HepG2 (cell line): ENCODE measurements around the gene ACVR1B. TPM values are rescaled to one million over a fixed set of nuclear protein-coding genes. Genes with fewer than 3 reads are reported as not detected.

ENCODE experiments used
- CBFB ChIP-seq: sonication (generic); formaldehyde crosslinking; IDR thresholded peaks from 2 replicates; pipeline ENCODE4 v1.4.0; 2020; ENCODE audit warnings: missing genetic modification reagents
- ELF1 ChIP-seq: sonication (generic); formaldehyde crosslinking; IDR thresholded peaks from 2 replicates; pipeline ENCODE4 v1.4.0; 2020; ENCODE audit warnings: missing genetic modification reagents
- ERF ChIP-seq: IDR thresholded peaks from 2 replicates; pipeline ENCODE4 v1.6.1; 2018; ENCODE audit warnings: missing biosample characterization, missing genetic modification reagents
- GATAD2A ChIP-seq: IDR thresholded peaks from 2 replicates; pipeline ENCODE4 v1.6.1; 2016
- HIVEP1 ChIP-seq: sonication (generic); formaldehyde crosslinking; IDR thresholded peaks from 2 replicates; pipeline ENCODE4 v1.4.0; 2020; ENCODE audit warnings: mild to moderate bottlenecking, missing genetic modification reagents
- HNRNPLL ChIP-seq: fragments of 200-400 bp; formaldehyde crosslinking; IDR thresholded peaks from 2 replicates; pipeline ENCODE4 v1.6.1; 2017; ENCODE audit warnings: mild to moderate bottlenecking, low read depth, low read length; ENCODE audit not compliant: poor library complexity, severe bottlenecking
- HOXA5 ChIP-seq: sonication (generic); formaldehyde crosslinking; IDR thresholded peaks from 2 replicates; pipeline ENCODE4 v1.4.0; 2020; ENCODE audit warnings: missing genetic modification reagents
- KDM1A ChIP-seq: IDR thresholded peaks from 2 replicates; pipeline ENCODE4 v1.6.1; 2016; ENCODE audit warnings: missing compliant biosample characterization
- LCORL ChIP-seq, 2 experiments: fragments of 450-650 bp in 1 of 2; sonication (generic) in 1 of 2; formaldehyde crosslinking in 1 of 2; IDR thresholded peaks; 2 replicates each; pipeline versions ENCODE4 v1.5.0 to v1.6.1; 2017 to 2020; ENCODE audit warnings: antibody characterized with exemption in 1 of 2, missing genetic modification reagents in 1 of 2
- MZF1 ChIP-seq: sonication (generic); formaldehyde crosslinking; IDR thresholded peaks from 2 replicates; pipeline ENCODE4 v1.8.1; 2023; ENCODE audit warnings: mild to moderate bottlenecking, missing genetic modification reagents, borderline replicate concordance
- RBAK ChIP-seq: sonication (generic); formaldehyde crosslinking; IDR thresholded peaks from 2 replicates; pipeline ENCODE4 v1.5.1; 2020; ENCODE audit warnings: mild to moderate bottlenecking, missing genetic modification reagents
- SETDB1 ChIP-seq: sonication (generic); formaldehyde crosslinking; IDR thresholded peaks from 2 replicates; pipeline ENCODE4 v1.5.1; 2020; ENCODE audit warnings: missing genetic modification reagents, mild to moderate bottlenecking, borderline replicate concordance
- THAP11 ChIP-seq: IDR thresholded peaks from 2 replicates; pipeline ENCODE4 v1.6.1; 2016; ENCODE audit warnings: missing biosample characterization, missing genetic modification reagents
- ZMAT3 ChIP-seq: sonication (generic); formaldehyde crosslinking; conservative IDR thresholded peaks from 2 replicates; pipeline ENCODE4 v1.7.0; 2021; ENCODE audit warnings: missing genetic modification reagents
- ZNF10 ChIP-seq: sonication (generic); formaldehyde crosslinking; IDR thresholded peaks from 2 replicates; pipeline ENCODE4 v1.4.0; 2020; ENCODE audit warnings: mild to moderate bottlenecking, low read depth, missing genetic modification reagents, borderline replicate concordance
- ZNF256 ChIP-seq: sonication (generic); formaldehyde crosslinking; conservative IDR thresholded peaks from 2 replicates; pipeline ENCODE4 v1.4.0; 2020; ENCODE audit warnings: missing genetic modification reagents
- ZNF567 ChIP-seq: sonication (generic); formaldehyde crosslinking; IDR thresholded peaks from 2 replicates; pipeline ENCODE4 v1.8.1; 2023; ENCODE audit warnings: mild to moderate bottlenecking, missing genetic modification reagents, borderline replicate concordance
- ZNF607 ChIP-seq: sonication (generic); formaldehyde crosslinking; IDR thresholded peaks from 2 replicates; pipeline ENCODE4 v1.5.1; 2020; ENCODE audit warnings: missing genetic modification reagents, mild to moderate bottlenecking, borderline replicate concordance
- ZNF709 ChIP-seq: sonication (generic); formaldehyde crosslinking; IDR thresholded peaks from 2 replicates; pipeline ENCODE4 v1.5.0; 2020; ENCODE audit warnings: mild to moderate bottlenecking, missing genetic modification reagents
- ZNF737 ChIP-seq: sonication (generic); formaldehyde crosslinking; IDR thresholded peaks from 2 replicates; pipeline ENCODE4 v1.5.0; 2020; ENCODE audit warnings: missing genetic modification reagents, mild to moderate bottlenecking, borderline replicate concordance
- ZNF776 ChIP-seq: sonication (generic); formaldehyde crosslinking; IDR thresholded peaks from 2 replicates; pipeline ENCODE4 v1.4.0; 2020; ENCODE audit warnings: mild to moderate bottlenecking, missing genetic modification reagents
- polyA plus RNA-seq, 8 experiments: library from polyadenylated mRNA; depleted of rRNA in 3 of 8; stranded (reverse) in 7 of 8; unstranded in 1 of 8; fragments of >200 nt; fragmentation: Illumina TruSeq in 4 of 8; extraction: Trizol in 4 of 8; gene quantifications; 2 replicates each; pipeline versions ENCODE4 v1.2.1 to v1.2.3, GENCODE V29; 2011 to 2016; ENCODE audit warnings: low read depth in 4 of 8, missing spikeins in 1 of 8, mixed read lengths in 1 of 8; ENCODE audit not compliant: insufficient read depth in 1 of 8
- total RNA-seq, 5 experiments: library from RNA; depleted of rRNA; stranded (reverse); fragments of >200 nt; fragmentation: Illumina TruSeq; extraction: Trizol; gene quantifications; 2 replicates each; pipeline ENCODE4 v1.2.3, GENCODE V29; 2016; ENCODE audit warnings: low read depth in 1 of 5
- TF ChIP-seq, protein P1 (sequence below): sonication (generic); formaldehyde crosslinking; IDR thresholded peaks from 2 replicates; pipeline ENCODE4 v1.4.0; 2020; ENCODE audit warnings: missing genetic modification reagents, mild to moderate bottlenecking, borderline replicate concordance
- TF ChIP-seq, protein P2 (sequence below): fragments of 450-650 bp; IDR thresholded peaks from 2 replicates; pipeline ENCODE4 v1.6.1; 2017; ENCODE audit warnings: mild to moderate bottlenecking
- TF ChIP-seq, protein P3 (sequence below): sonication (generic); formaldehyde crosslinking; conservative IDR thresholded peaks from 2 replicates; pipeline ENCODE4 v1.4.0; 2020; ENCODE audit warnings: missing genetic modification reagents

The ACVR1B gene
- total and polyA plus RNA-seq, 2 of the 13 experiments (the other 11 are each of a cell fraction or from before 2014, with no cell fraction given): 8.9 to 12.1 TPM

DNA sequence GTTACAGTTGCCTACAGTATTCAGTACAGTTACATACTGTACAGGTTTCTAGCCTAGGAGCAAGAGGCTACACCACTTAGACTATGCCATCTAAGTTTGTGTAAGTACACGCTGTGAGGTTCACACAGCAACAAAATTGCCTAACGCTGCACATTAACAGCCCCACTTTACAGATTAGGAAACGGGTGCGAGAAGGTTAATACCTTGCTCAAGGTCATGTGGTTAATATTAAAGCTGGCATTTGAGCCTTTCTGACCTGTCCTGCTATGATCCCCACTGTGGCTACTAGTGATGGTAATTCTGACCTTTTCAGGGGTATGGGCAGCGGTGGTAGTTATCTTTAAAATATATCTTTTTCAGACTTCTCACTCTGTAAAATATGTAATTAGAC is 20.9 kb downstream of the ACVR1B start (continued):
- TF ChIP-seq, protein P1, sequence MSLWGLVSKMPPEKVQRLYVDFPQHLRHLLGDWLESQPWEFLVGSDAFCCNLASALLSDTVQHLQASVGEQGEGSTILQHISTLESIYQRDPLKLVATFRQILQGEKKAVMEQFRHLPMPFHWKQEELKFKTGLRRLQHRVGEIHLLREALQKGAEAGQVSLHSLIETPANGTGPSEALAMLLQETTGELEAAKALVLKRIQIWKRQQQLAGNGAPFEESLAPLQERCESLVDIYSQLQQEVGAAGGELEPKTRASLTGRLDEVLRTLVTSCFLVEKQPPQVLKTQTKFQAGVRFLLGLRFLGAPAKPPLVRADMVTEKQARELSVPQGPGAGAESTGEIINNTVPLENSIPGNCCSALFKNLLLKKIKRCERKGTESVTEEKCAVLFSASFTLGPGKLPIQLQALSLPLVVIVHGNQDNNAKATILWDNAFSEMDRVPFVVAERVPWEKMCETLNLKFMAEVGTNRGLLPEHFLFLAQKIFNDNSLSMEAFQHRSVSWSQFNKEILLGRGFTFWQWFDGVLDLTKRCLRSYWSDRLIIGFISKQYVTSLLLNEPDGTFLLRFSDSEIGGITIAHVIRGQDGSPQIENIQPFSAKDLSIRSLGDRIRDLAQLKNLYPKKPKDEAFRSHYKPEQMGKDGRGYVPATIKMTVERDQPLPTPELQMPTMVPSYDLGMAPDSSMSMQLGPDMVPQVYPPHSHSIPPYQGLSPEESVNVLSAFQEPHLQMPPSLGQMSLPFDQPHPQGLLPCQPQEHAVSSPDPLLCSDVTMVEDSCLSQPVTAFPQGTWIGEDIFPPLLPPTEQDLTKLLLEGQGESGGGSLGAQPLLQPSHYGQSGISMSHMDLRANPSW (CRISPR knock-in tag): no peak
- TF ChIP-seq MZF1 (CRISPR knock-in tag): no peak
- no peak for TF ChIP-seq CBFB (CRISPR knock-in tag)
- TF ChIP-seq ZMAT3 (CRISPR knock-in tag): no peak
- TF ChIP-seq ELF1: no peak
- TF ChIP-seq ERF (CRISPR knock-in tag): no peak
- TF ChIP-seq ZNF607 (CRISPR knock-in tag): no peak
- TF ChIP-seq ZNF256 (CRISPR knock-in tag): no peak
- TF ChIP-seq, protein P2, sequence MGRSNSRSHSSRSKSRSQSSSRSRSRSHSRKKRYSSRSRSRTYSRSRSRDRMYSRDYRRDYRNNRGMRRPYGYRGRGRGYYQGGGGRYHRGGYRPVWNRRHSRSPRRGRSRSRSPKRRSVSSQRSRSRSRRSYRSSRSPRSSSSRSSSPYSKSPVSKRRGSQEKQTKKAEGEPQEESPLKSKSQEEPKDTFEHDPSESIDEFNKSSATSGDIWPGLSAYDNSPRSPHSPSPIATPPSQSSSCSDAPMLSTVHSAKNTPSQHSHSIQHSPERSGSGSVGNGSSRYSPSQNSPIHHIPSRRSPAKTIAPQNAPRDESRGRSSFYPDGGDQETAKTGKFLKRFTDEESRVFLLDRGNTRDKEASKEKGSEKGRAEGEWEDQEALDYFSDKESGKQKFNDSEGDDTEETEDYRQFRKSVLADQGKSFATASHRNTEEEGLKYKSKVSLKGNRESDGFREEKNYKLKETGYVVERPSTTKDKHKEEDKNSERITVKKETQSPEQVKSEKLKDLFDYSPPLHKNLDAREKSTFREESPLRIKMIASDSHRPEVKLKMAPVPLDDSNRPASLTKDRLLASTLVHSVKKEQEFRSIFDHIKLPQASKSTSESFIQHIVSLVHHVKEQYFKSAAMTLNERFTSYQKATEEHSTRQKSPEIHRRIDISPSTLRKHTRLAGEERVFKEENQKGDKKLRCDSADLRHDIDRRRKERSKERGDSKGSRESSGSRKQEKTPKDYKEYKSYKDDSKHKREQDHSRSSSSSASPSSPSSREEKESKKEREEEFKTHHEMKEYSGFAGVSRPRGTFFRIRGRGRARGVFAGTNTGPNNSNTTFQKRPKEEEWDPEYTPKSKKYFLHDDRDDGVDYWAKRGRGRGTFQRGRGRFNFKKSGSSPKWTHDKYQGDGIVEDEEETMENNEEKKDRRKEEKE: no peak
- TF ChIP-seq ZNF709 (CRISPR knock-in tag): no peak
- TF ChIP-seq HOXA5 (CRISPR knock-in tag): no peak
- TF ChIP-seq GATAD2A (CRISPR knock-in tag): peak; percentile 63
- no peak for TF ChIP-seq ZNF567 (CRISPR knock-in tag)
- TF ChIP-seq ZNF776 (CRISPR knock-in tag): no peak
- no peak for TF ChIP-seq ZNF737 (CRISPR knock-in tag)
- no peak for TF ChIP-seq ZNF10
- no peak for TF ChIP-seq RBAK (CRISPR knock-in tag)
- no peak for TF ChIP-seq SETDB1 (CRISPR knock-in tag)
- no peak for TF ChIP-seq HIVEP1
- TF ChIP-seq HNRNPLL: no peak
- peak; percentile 66; the same call in 1 of the 2 replicates for TF ChIP-seq KDM1A (CRISPR knock-in tag)
- TF ChIP-seq LCORL (IDR thresholded peaks at IDR 0.05): no peak
- peak; percentile 45; the same call in 1 of the 2 replicates for TF ChIP-seq LCORL (CRISPR knock-in tag; IDR thresholded peaks at IDR 0.05)
- TF ChIP-seq, protein P3, sequence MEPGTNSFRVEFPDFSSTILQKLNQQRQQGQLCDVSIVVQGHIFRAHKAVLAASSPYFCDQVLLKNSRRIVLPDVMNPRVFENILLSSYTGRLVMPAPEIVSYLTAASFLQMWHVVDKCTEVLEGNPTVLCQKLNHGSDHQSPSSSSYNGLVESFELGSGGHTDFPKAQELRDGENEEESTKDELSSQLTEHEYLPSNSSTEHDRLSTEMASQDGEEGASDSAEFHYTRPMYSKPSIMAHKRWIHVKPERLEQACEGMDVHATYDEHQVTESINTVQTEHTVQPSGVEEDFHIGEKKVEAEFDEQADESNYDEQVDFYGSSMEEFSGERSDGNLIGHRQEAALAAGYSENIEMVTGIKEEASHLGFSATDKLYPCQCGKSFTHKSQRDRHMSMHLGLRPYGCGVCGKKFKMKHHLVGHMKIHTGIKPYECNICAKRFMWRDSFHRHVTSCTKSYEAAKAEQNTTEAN (CRISPR knock-in tag): no peak
- TF ChIP-seq THAP11 (CRISPR knock-in tag): no peak
